Mammary epithelial cell (primary cell): ENCODE results near the gene EVA1A.

Experiments used
- CTCF ChIP-seq, 2 donors: IDR thresholded peaks in 1 of 2; conservative IDR thresholded peaks in 1 of 2; 2 replicates each; pipeline ENCODE4 v1.5.1; 2011 to 2012; ENCODE audit warnings: inconsistent platforms in 2 of 2, low read length in 2 of 2, mild to moderate bottlenecking in 2 of 2, control low read depth in 1 of 2, low read depth in 1 of 2; ENCODE audit not compliant: insufficient read depth in 1 of 2; ENCODE audit errors: extremely low read depth in 1 of 2
- EZH2 ChIP-seq: IDR thresholded peaks from 2 replicates; pipeline ENCODE4 v1.6.1; 2012; ENCODE audit warnings: low read length, inconsistent platforms, borderline replicate concordance

- TF ChIP-seq CTCF (conservative IDR thresholded peaks at IDR 0.05 in 1 of 2, IDR thresholded peaks at IDR 0.05 in 1 of 2; ENCODE audit: extremely low read depth in 1 of 2, insufficient read depth in 1 of 2, low read depth in 1 of 2, low read length in 2 of 2) (no peak), EZH2 (no peak)
These were observed 22.1 kb upstream of the EVA1A start for GRCh38 chr2:75582840-75583239.
